ENCODE data around the gene ZNF555. TPM values are rescaled to one million over a fixed set of nuclear protein-coding genes. Genes with fewer than 3 reads are reported as not detected.

The ZNF555 gene
- total and polyA plus RNA-seq, 9 of the 15 experiments (the other 6 are each of a cell fraction or from before 2014, with no cell fraction given): 2.0 to 6.7 (median 5.4) TPM

DNA sequence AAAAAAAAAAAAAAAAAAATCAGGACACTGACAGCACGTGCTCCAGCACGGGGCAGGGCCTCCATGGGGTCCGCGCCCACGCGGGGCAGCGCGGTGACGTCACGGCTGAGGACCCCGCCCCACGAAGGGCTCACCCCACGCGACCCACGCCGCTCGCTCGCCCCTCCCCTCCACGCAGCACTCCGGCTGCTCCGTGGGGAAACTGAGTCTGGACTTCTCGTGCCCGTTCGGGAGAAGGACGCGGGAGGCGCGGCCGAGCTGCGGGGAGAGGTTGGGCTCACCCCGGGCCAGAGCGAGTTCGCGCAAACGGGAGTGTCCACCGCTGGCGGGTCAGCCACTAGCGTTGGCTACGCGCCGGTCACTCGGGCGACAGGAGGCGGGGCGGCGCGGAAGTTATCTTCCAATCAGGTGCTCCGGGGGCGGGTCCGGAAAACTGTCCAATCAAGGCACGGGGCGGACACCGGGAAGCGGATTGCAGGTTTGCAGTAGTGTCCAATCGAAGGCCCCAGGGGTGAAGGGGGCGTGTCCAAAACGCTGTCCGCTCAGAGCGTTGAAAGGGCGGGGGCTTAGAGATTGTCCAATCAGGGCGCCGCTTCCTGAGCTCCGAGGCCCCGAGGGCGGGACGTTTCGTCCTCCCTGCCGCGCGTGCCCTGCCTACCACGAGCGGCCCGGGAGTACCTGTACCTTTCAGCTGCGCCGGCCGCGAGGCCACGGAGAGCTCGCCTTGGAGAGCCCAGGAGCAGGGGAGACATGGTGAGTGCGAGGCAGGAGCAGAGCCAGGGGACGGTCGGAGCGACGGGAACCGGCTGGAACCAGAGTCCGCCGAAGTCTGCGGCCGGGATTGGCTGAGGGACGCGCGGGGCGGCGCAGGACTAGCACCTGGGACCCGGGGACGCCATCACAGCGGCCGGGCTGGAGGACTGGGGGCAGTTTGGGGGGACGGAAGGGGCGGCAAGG, 59.3 kb downstream of the ZNF555 start, which contains the start of gene ZNF57 (continued):
- no peak for TF ChIP-seq NFE2L1 (tag; IDR thresholded peaks at IDR 0.05; ENCODE audit: borderline replicate concordance, low read depth)
- no peak for TF ChIP-seq NR1H2 (CRISPR knock-in tag; IDR thresholded peaks at IDR 0.05)
- TF ChIP-seq, protein P1, sequence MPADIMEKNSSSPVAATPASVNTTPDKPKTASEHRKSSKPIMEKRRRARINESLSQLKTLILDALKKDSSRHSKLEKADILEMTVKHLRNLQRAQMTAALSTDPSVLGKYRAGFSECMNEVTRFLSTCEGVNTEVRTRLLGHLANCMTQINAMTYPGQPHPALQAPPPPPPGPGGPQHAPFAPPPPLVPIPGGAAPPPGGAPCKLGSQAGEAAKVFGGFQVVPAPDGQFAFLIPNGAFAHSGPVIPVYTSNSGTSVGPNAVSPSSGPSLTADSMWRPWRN (IDR thresholded peaks at IDR 0.05; ENCODE audit: low read depth): no peak
- 0 out of 2 replicates have a peak, but pooled peaks have one; percentile 64 for TF ChIP-seq KDM2B (CRISPR knock-in tag; IDR thresholded peaks at IDR 0.05)
- TF ChIP-seq SAP30 (IDR thresholded peaks at IDR 0.05; ENCODE audit: borderline replicate concordance, insufficient read depth, low read depth, low read length, poor library complexity, severe bottlenecking): no peak
- 0 out of 2 replicates have a peak, but pooled peaks have one; percentile 41 for TF ChIP-seq ZNF57 (CRISPR knock-in tag; IDR thresholded peaks at IDR 0.05)
- peak; percentile 92 for TF ChIP-seq HNRNPLL (IDR thresholded peaks at IDR 0.05; ENCODE audit: low read depth, low read length, poor library complexity, severe bottlenecking)
- no peak for TF ChIP-seq STAT5B (CRISPR knock-in tag; IDR thresholded peaks at IDR 0.05)
- TF ChIP-seq STAG1 (CRISPR knock-in tag; IDR thresholded peaks at IDR 0.05; ENCODE audit: borderline replicate concordance): no peak
- TF ChIP-seq SMAD2 (IDR thresholded peaks at IDR 0.05; ENCODE audit: low read depth, low read length): no peak
- TF ChIP-seq, protein P2, sequence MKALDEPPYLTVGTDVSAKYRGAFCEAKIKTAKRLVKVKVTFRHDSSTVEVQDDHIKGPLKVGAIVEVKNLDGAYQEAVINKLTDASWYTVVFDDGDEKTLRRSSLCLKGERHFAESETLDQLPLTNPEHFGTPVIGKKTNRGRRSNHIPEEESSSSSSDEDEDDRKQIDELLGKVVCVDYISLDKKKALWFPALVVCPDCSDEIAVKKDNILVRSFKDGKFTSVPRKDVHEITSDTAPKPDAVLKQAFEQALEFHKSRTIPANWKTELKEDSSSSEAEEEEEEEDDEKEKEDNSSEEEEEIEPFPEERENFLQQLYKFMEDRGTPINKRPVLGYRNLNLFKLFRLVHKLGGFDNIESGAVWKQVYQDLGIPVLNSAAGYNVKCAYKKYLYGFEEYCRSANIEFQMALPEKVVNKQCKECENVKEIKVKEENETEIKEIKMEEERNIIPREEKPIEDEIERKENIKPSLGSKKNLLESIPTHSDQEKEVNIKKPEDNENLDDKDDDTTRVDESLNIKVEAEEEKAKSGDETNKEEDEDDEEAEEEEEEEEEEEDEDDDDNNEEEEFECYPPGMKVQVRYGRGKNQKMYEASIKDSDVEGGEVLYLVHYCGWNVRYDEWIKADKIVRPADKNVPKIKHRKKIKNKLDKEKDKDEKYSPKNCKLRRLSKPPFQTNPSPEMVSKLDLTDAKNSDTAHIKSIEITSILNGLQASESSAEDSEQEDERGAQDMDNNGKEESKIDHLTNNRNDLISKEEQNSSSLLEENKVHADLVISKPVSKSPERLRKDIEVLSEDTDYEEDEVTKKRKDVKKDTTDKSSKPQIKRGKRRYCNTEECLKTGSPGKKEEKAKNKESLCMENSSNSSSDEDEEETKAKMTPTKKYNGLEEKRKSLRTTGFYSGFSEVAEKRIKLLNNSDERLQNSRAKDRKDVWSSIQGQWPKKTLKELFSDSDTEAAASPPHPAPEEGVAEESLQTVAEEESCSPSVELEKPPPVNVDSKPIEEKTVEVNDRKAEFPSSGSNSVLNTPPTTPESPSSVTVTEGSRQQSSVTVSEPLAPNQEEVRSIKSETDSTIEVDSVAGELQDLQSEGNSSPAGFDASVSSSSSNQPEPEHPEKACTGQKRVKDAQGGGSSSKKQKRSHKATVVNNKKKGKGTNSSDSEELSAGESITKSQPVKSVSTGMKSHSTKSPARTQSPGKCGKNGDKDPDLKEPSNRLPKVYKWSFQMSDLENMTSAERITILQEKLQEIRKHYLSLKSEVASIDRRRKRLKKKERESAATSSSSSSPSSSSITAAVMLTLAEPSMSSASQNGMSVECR (CRISPR knock-in tag; IDR thresholded peaks at IDR 0.05): peak; percentile 82
- TF ChIP-seq, protein P3, sequence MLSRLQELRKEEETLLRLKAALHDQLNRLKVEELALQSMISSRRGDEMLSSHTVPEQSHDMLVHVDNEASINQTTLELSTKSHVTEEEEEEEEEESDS (CRISPR knock-in tag; IDR thresholded peaks at IDR 0.05): no peak
- no peak for TF ChIP-seq PTTG1 (tag; IDR thresholded peaks at IDR 0.05; ENCODE audit: low read depth)
- TF ChIP-seq NFATC3 (IDR thresholded peaks at IDR 0.05): no peak
- TF ChIP-seq, protein P4, sequence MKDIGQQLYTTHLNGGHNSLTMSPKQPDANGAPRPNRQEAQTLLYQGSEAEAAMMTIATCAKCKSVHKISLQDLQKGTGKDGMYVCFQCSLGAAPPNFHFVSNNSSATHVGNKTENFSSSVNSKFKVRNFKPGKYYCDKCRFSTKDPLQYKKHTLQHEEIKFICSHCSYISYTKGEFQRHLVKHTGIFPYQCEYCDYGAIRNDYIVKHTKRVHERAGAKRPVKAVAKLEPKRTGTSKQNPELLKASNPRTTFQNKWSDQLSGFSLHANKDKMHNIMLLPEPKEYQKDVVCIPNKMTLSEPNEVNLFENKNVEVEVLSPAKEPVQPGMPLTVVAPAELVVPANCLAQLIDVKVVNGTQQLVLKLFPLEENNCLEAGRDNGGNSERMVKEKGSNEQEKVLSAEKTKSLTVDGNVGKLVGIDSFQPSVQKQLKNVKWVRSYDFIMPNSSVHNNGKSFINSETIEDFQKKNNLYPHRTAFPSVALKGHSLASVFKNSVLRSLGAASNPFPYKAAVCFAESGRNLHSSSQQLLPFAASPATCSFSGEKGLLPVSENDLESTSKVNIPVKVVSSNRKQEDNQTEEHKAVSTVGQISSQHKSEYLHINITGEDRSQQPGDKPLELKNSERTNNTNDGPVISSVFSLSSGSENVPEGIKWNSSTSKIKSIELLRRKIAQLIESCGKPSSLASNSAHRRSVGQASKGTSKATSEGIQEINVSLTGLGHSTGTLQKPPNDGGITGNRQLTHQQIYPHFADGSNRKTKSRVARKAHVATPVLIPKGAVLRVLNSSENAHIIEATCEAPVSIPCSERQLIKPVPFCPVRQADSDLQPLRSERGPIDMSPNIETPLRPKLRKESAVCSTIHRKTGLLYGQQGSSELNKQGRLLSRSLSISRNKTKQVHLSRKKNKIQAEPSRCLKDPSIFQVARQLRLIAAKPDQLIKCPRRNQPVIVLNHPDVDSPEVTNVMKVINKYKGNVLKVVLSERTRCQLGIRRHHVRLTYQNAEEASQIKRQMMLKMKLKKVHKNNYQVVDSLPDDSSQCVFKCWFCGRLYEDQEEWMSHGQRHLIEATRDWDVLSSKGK (CRISPR knock-in tag; IDR thresholded peaks at IDR 0.05): no peak
- TF ChIP-seq TCF7 (IDR thresholded peaks at IDR 0.05; ENCODE audit: borderline replicate concordance): no peak
- no peak for TF ChIP-seq CAMTA2 (CRISPR knock-in tag; conservative IDR thresholded peaks at IDR 0.05)

Data from K562 (cell line).